OCI-M2 (cell line): ENCODE measurements around the gene METTL5.
"Not testable (repeated sequence)": the region's sequence is repeated elsewhere in the genome, so short reads cannot be mapped to it uniquely, and the experiment has no call there.

Source experiments
- DNase-seq: peaks from one replicate; lab custom pipeline; 2025; ENCODE audit not compliant: unreplicated experiment; lab: John Stamatoyannopoulos, UW

Gene METTL5

DNA sequence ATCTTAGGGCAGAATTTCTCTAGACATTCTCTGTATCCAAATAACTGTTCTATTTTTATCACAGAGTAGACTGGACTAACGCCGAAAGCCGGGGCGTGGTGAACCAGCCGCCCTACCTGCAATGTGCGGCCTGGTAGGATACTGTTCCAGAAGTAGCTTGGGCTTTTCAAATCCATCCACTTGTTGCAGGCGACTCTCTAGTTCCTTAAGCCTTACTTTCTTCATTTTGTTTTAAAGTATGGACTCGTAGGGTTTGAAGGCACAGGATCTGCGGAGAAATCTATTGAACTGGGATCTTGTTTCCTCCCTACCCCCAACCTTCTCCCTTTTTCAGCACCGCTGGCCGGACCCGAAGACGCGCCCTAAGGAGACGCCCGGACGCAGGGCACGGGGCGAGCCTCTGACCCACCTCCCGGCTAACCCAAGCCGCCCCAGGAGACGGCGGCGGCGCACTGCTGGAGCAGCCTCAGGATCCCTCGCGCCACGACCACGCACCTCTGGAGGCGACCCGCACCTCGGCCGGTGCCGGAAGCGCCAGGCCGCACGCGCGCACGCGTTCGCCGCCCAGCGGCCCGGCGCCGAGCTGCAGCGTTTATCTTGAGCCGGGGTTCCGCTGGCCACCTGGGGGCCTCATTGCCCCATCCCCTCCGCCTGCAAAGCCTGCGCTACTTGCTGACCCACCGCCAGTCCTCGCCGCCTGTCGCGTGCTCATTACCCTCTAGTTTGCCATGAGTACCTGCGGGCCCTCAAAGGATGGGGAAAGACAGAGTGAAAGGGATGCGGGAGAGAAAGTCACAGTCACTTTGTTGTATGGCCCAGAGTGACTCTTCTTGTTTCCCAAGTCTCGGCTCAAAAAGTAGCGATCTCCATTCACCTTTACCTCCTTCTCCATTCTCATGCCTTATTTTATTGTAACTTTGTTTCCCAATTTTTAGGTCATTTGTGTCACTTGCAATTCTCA is at the start of gene METTL5:
METTL5 (minus strand) TSS at position 533 of the 961 bp plus-strand sequence; CDS start at position 225, 308 bp downstream.
- peak; percentile 39 for DNase-seq

DNA sequence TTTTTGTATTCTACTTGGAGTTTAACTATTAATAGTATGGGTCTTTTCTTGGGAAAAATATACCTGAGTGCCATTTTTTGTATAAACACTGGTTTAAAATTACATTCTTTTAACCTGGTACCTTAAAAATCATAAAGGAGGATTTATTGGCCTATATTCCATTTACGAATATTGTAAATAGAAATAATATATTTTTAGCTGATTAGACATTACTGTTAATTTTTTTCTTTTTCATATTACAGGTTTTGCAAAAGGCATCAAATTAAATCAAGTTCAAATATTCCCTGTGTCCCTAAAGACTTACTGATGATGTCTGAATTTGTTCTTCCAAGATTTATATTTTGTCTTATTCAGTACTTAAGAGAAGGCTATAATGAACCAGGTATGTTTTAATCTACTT is 47.3 kb upstream of the METTL5 start:
- DNase-seq = no peak

DNA sequence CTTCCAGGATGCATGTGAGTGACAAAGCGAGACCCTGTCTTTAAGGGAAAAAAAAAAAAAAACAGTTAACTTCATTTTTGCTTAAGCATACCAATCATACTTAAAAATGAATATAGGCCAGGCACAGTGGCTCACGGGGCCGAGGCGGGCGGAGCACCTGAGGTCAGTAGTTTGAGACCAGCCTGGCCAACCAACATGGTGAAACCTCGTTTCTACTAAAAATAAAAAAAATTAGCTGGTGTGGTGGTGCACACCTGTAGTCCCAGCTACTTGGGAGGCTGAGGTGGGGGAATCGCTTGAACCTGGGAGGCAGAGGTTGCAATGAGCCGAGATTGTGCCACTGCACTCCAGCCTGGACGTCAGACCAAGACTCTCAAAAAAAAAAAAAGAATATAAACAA is 46.7 kb upstream of the METTL5 start:
- not testable (repeated sequence) for DNase-seq

DNA sequence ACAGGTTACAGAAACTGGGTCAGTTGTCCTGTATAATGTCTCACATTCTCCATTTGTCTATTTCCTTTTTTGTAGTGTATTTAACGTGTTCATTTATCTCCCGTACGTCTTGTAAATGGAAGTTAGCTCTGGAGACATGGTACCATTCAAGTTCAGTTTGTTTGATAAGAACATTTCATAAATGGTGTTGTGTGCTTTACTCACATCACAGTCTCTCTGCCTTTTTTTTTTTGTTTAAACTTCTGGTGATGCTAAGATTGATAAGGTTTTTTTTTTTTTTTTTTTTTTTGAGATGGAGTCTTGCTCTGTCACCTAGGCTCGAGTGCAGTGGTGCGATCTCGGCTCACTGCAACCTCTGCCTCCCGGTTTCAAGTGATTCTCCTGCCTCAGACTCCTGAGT is 44.2 kb upstream of the METTL5 start:
- no peak for DNase-seq

DNA sequence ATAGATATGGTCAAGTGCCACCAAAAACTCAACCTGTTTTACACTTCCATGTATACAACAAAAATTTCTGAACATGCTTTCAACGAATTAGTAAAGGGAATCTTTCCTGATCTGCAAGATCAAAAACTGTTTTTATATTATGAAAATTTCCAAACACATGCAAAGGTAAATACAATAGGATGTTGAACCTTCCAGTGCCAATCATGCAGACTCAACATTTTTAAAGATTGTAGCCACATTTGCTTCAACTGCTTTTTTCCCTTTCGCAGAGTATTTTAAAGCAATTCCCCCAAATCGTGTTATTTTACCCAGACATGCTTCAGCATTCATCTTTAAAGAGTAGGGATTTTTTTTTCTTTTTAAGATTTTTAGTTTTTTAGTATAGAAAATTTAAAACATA is 42.9 kb upstream of the METTL5 start:
- DNase-seq = no peak

DNA sequence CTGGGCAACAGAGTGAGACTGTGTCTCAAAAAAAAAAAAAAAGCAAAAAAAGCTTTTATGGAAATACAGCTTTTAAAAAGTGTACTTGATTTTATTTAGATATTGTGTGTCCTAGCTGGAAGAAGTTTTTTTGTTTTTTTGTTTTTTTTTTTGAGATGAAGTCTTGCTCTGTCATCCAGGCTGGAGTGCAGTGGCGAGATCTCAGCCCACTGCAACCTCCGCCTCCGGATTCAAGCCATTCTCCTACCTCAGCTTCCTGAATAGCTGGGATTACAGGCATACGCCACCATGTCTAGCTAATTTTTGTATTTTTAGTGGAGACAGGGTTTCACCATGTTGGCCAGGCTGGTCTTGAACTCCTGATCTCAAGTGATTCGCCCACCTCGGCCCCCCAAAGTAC is 41.5 kb upstream of the METTL5 start:
- DNase-seq = not testable (repeated sequence)

DNA sequence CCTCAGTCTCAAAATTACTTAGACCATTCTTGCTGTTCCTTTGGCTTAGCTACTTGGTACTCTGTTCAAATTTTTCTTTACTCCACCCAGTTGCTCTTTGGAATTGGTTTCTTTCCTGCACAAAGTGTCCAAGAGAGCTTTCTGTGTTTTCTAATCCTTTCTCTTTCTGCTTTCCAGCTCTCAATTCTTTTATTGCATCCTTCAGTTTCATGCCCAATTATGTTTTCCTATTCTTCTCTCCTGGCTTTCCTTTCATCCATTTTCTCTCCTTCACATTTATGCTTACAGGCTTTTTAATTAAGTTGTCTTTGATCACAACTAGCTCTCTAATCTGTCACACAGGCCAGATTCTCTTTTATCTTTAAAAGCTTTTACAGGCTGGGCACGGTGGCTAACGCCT is 40.8 kb upstream of the METTL5 start:
- DNase-seq = no peak

DNA sequence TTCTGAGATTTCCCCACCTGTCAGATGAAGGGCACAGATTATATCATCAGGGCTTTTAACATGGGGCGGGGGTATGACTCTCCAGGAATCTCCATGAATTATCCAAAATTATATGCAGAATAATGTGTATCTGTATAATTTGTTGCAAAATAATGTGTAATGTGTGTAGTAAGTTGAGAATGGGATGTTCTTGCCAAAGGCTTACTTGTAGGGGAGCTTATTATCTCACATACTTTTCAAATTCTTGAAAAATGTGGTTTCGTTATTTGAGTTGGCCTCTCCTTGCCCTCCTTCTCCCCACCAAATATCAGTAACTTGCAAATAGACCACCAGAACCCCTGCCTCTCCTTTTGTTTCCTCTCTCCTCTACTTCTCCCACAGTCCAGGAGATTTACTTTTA is 38.1 kb upstream of the METTL5 start:
- no peak for DNase-seq

DNA sequence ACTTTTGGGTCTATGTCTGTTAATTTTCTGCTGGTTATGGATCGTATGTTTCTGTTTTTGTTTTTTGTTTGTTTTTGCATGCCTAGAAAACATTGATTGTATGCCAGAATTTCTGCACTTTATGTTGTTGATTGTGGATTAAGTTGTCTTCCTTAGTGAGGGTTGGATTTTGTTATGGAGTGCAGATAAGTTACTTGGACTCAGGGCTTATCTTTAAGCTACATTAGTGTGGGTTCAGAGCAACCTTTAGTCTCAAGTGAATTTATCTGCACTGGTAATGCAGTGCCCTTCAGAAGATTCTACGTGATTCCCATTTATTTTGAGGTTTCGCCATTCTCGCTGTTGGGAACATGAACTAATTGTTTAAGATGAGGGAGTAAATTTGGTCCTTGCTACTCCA is 35.4 kb upstream of the METTL5 start:
- no peak for DNase-seq

DNA sequence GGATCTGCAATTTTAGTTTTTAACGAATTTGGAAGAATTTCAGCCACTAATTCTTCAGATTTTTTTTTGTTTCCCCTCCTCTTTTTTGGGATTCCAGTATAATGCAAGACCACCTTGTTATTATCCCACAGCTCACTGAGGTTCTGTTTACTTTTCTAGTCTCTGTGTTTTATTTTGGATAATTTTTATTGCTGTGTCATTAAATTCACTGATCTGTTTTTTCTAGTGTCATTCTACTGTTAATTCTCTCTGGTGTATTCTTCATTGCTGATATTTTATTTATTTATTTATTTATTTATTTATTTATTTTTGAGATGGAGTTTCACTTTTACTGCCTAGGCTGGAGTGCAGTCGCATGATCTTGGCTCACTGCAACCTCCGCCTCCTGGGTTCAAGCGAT is 34.7 kb upstream of the METTL5 start:
- no peak for DNase-seq

DNA sequence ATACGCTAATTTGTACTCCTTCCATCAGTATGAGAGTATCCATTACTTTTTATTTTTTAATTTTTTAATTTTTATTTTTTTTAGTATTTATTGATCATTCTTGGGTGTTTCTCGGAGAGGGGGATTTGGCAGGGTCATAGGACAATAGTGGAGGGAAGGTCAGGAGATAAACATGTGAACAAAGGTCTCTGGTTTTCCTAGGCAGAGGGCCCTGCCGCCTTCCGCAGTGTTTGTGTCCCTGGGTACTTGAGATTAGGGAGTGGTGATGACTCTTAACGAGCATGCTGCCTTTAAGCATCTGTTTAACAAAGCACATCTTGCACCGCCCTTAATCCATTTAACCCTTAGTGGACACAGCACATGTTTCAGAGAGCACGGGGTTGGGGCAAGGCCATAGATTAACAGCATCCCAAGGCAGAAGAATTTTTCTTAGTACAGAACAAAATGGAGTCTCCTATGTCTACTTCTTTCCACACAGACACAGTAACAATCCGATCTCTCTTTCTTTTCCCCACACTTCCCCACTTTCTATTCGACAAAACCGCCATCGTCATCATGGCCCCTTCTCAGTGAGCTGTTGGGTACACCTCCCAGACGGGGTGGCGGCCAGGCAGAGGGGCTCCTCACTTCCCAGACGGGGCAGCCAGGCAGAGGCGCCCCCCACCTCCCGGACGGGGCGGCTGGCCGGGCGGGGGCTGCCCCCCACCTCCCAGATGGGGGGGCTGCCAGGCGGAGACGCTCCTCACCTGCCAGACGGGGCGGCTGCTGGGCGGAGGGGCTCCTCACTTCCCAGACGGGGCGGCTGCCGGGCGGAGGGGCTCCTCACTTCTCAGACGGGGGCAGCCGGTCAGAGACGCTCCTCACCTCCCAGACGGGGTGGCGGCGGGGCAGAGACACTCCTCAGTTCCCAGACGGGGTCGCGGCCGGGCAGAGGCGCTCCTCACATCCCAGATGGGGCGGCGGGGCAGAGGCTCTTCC is 30.9 kb upstream of the METTL5 start:
- not testable (repeated sequence) for DNase-seq

DNA sequence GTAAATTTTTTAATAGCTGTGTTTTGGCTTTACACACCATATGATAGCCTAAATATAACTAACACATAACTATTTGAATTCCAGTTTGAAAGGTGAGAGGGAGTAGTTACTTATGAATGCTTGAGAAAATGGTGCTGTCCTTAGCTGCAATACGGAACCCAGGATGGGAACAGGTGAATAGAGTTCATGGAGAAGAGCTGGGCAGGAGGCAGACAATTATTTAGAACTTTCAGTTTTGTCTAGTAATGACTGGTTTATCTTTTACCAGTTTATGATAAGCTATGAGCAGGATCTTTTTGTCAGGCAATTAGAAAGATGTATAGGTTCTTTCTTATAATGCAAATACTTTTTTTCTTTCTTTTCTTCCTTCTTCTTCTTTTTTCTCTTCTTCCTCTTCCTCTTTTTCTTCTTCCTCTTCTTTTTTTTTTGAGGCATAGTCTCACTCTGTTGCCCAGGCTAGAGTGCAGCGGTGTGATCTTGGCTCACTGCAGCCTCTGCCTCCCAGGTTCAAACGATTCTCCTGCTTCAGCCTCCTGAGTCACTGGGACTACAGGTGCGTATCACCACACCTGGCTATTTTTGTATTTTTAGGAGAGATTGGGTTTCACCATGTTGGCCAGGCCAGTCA is 28.4 kb upstream of the METTL5 start:
- DNase-seq = no peak

DNA sequence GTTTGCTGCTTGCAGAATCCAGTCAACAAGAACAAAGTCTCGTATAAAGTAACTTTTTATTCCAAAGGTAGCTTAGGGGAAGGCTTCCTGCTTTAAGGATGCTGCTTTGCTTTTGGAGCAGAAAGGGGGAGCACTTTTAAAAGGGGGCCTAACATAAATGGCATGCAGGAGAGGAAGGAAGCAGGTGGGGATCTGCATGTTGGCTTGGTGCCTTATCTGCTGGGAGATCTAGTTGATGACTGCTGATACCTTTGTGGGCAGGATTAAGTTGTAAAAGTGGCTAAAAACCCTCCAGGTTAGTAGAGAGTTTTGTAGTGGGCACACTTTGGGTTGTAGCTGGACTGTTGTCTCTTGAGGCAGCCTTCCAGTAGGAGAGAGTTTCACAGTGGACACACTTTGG is 25.0 kb upstream of the METTL5 start:
- no peak for DNase-seq

DNA sequence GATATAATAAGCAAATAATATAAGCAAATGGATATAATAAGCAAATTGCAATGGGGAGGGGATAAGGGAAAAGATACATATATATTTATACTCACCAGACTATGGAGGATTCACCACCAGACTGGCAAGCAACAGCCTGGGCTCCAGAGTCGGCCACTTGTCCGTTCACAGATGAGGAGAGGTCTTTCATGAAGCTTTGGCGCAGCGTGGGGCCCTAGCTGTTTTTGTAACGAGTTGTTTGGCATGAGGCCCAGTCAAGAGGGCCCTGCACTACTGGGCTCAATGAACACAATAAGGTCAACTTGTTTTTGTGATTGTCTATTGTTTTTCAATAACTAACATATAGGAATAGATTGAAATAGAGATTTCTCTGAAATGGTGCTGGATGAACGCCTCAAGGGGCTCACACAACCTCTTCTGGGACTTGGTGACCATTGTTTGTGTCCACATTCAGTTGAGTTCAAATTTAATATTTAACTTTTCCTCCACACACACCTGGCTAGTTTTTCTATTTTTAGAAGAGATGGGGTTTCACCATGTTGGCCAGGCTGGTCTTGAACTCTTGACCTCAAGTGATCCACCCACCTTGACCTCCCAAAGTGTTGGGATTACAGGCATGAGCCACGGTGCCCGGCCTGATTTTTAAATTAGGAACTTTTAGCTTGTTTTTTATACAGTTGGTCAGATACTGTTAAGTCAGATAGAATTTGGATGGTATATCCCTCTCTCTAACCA is 24.4 kb upstream of the METTL5 start:
- not testable (repeated sequence) for DNase-seq

DNA sequence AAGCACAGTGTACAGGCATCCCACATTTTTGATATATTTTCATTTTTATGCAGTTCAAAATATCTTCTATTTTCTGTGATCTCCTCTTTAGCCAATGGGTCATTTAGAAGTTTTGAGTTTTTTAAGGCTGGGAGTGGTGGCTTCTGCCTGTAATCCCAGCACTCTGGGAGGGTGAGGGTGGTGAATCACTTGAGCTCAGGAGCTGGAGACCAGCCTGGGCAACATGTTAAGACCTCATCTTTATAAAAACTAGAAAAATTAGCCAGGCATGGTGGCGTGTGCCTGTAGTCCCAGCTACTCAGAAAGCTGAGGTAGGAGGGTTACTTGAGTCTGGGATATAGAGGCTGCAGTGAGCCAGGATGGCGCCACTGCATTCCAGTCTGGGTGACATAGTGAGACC is 20.3 kb upstream of the METTL5 start:
- DNase-seq = no peak

DNA sequence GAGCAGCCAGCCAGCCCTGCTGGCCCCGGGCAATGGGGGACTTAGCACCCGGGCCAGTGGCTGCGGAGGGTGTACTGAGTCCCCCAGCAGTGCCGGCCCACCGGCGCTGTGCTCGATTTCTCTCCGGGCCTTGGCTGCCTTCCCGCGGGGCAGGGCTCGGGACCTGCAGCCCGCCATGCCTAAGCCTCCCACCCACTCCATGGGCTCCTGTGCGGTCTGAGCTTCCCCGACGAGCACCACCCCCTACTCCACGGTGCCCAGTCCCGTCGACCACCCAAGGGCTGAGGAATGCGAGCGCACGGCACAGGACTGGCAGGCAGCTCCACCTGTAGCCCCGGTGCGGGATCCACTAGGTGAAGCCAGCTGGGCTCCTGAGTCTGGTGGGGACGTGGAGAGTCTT is 16.9 kb upstream of the METTL5 start:
- not testable (repeated sequence) for DNase-seq

DNA sequence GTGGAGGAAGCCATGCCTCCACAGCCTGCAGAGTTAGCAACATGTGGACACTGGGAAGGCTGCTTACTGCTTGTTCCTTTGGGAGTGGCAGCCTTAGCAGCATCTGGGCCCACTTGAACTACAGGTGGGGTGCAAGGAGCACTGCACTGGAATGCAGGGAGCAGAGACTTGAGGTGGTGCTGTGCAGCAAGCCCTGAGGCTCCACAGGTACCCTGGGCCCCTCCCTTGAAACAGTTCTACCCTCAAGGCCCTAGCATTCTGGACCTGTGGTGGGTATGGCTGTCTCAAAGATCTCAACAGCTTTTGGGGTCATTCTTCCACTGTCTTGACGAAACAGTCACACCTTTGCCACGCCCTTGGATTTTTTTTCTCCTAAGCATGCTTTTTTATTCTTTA is 16.0 kb upstream of the METTL5 start:
- no peak for DNase-seq

DNA sequence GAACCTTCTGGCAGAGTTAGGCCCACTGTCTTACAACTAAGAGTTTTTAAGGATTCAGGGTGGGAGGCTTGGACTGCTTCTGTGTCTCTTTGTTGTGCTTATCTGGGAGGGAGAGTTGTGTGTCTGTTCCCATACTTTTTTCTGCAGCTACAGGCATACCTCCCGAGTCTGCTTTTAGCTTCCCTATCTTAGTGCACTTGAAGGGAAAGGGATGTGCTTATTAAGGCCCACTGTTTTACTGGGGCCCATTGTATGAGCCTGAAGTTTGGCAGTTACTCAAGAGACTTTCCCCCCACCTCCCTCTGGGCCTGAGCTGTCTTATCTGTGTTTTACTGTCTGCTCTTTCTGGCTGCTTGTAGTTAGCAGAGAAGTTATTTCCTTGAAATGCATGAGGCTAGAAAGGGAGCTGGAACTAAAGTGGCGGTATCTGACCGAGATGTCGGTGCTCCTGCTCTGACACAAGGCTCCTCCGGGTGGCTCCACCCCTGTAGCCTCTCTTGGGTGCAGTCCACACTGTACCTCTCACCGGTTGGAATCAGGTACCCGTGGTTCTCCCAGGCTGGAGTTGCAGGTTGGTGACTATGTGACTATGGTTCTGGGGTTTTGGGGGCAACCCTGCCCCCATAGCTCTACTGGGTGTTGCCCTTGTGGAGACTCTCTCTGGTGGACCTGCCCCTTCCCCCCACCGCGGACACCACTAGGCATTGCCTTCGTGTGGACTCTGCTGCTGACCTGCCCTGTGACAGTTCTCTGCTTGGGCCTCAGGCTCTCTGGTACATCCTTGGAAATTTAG is 15.4 kb upstream of the METTL5 start:
- DNase-seq = no peak

DNA sequence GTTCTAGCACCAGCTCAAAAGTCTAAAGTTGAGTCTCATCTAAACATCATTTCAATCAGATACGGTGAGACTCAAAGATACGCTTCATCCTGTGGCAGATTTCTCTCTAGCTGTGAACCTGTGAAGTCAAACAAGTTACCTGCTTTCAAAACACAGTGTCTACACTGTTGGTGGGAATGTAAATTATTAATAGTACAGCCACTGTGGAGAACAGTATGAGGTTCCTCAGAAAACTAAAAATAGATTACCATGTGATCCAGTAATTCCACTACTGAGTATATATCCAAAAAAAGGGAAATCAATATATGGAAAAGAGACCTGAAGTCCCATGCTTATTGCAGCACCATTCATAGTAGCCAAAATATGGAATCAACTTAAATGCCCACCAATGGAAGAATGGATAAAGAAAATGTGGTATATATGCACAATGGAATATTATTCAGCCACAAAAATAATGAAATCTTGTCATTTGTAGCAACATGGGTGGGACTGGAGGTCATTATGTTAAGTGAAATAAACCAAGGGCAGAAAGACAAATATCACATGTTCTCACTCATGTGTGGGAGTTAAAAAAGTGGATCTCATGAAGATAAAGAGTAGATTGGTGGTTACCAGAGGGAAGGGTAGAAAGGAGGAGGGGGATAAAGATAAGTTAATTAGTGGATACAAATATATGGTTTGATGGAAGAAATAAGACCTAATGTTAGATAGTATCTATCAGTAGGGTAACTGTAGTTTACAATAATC is 14.2 kb upstream of the METTL5 start:
- DNase-seq = no peak
